Stomach (tissue), 9 donors: ENCODE results near the gene PLIN5. TPM values are rescaled to one million over a fixed set of nuclear protein-coding genes. Genes with fewer than 3 reads are reported as not detected.

Experiments used
- DNase-seq, 2 donors: peaks; one replicate each; pipeline versions ENCODE4 v3.0.0 to v3.0.0-alpha.2; 2013 to 2019
- H3K27ac ChIP-seq, 5 donors: fragments of 200-600 bp in 4 of 5; sonication (generic) in 4 of 5; one replicate each; pipeline ENCODE4 v1.5.1; 2013 to 2019; ENCODE audit warnings: mild to moderate bottlenecking in 1 of 5, moderate library complexity in 1 of 5
- H3K27me3 ChIP-seq, 3 donors: fragments of 200-600 bp; sonication (generic); one replicate each; pipeline ENCODE4 v1.5.1; 2017 to 2019; ENCODE audit warnings: mixed run types in 1 of 3
- H3K36me3 ChIP-seq, 4 donors: fragments of 200-600 bp; sonication (generic); 1 replicate in 3 of 4; 2 replicates in 1 of 4; pipeline ENCODE4 v1.5.1; 2016 to 2019
- H3K4me1 ChIP-seq, 4 donors: fragments of 200-600 bp; sonication (generic); one replicate each; pipeline ENCODE4 v1.5.1; 2016 to 2019
- H3K4me3 ChIP-seq, 4 donors: fragments of 200-600 bp; sonication (generic) in 3 of 4; one replicate each; pipeline ENCODE4 v1.5.1; 2016 to 2019; ENCODE audit warnings: mild to moderate bottlenecking in 1 of 4
- H3K9me3 ChIP-seq, 4 donors: fragments of 200-600 bp; sonication (generic); one replicate each; pipeline ENCODE4 v1.5.1; 2016 to 2019
- CTCF ChIP-seq, 7 experiments: fragments of 450-650 bp in 4 of 7; fragments of 200-600 bp in 3 of 7; sonication (generic) in 3 of 7; IDR thresholded peaks; one replicate each; pipeline ENCODE4 v1.5.1; 2016 to 2019; ENCODE audit warnings: antibody characterized with exemption in 7 of 7, control low read depth in 2 of 7, mild to moderate bottlenecking in 1 of 7
- EP300 ChIP-seq: sonication (generic); formaldehyde crosslinking; IDR thresholded peaks from one replicate; pipeline ENCODE4 v1.6.1; 2017; ENCODE audit warnings: antibody characterized with exemption
- POLR2A ChIP-seq, 4 donors: fragments of 450-650 bp; IDR thresholded peaks; one replicate each; pipeline ENCODE4 v1.6.1; 2016; ENCODE audit warnings: antibody characterized with exemption in 4 of 4, control low read depth in 2 of 4, mild to moderate bottlenecking in 1 of 4, moderate library complexity in 1 of 4
- POLR2AphosphoS5 ChIP-seq, 3 donors: sonication (generic); formaldehyde crosslinking; IDR thresholded peaks; one replicate each; pipeline ENCODE4 v1.6.1; 2016; ENCODE audit warnings: antibody characterized with exemption in 3 of 3
- WGBS, 5 donors: extraction: QIAGEN DNeasy Blood & Tissue Kit in 3 of 5; methylation state at CpG; one replicate each; pipeline versions ENCODE4 v1.1.5 to v1.1.7; 2013 to 2018; 5-methylcytosine and 5-hydroxymethylcytosine counted together
- intact Hi-C: fragments of 100-400 bp; cut with DNase I; formaldehyde crosslinking; loops from one replicate; pipeline ENCODE4 v1.15.1; 2023; ENCODE audit warnings: low total_unique reads
- polyA plus RNA-seq, 3 donors: library from polyadenylated mRNA; stranded (reverse); fragments of 200-250 nt; gene quantifications; one replicate each; pipeline ENCODE4 v1.2.3, GENCODE V29; 2013
- total RNA-seq, 5 donors: library from RNA; depleted of rRNA; stranded (reverse); fragments of >200 nt; gene quantifications; one replicate each; pipeline versions ENCODE4 v1.1.0 to v1.2.3, GENCODE V29; 2014 to 2016
- donor health status: healthy with polysubstance abuse.
- donor health status: Bipolar disorder and iron deficiency.
- donor health status: healthy.

The PLIN5 gene
- total and polyA plus RNA-seq, 8 donors = 1.4 to 114 (median 31.6) TPM

- 89 to 92% (median 91%) methylated on average over 19 of the region's 19 CpGs for WGBS, 5 donors
- intact Hi-C loops = no loop called here
- Histone ChIP-seq H3K27ac (no peak overlapping the region), H3K36me3 (peaks cover 2 to 92% (median 69%) of the 10 kb centered on the region in 4 donors), H3K9me3 (no peaks in the 10 kb centered on the region), H3K27me3 (no peaks in the 10 kb centered on the region), H3K4me3 (no peak overlapping the region), H3K4me1 (no peaks in the 10 kb centered on the region)
- TF ChIP-seq POLR2AphosphoS5 (IDR thresholded peaks at IDR 0.05) = no peak
- TF ChIP-seq CTCF (IDR thresholded peaks at IDR 0.05) = no peak
- TF ChIP-seq POLR2A (IDR thresholded peaks at IDR 0.05) = no peak
- no peak for TF ChIP-seq EP300
- DNase-seq = no peak
Measured at GRCh38 chr19:4483385-4483784, 51.6 kb downstream of the PLIN5 start.

GRCh38 chr19:4482721-4483364 is 52.2 kb downstream of the PLIN5 start:
- 87 to 94% (median 89%) methylated on average over 35 of the region's 35 CpGs for WGBS, 5 donors
- intact Hi-C loops = no loop called here
- Histone ChIP-seq H3K9me3 (no peaks in the 10 kb centered on the region), H3K4me3 (no peak overlapping the region), H3K4me1 (no peaks in the 10 kb centered on the region), H3K27me3 (no peaks in the 10 kb centered on the region), H3K27ac (no peak overlapping the region), H3K36me3 (peaks cover 0 to 92% (median 68%) of the 10 kb centered on the region in 4 donors)
- no peak for TF ChIP-seq CTCF (IDR thresholded peaks at IDR 0.05)
- no peak for DNase-seq

GRCh38 chr19:4477034-4477801 is 57.8 kb downstream of the PLIN5 start:
- no peak for TF ChIP-seq POLR2A (IDR thresholded peaks at IDR 0.05)
- no peak for TF ChIP-seq POLR2AphosphoS5 (IDR thresholded peaks at IDR 0.05)
- no peak for TF ChIP-seq CTCF (IDR thresholded peaks at IDR 0.05)
- TF ChIP-seq EP300 = no peak
- Histone ChIP-seq H3K27me3 (no peaks in the 10 kb centered on the region), H3K36me3 (peaks cover 15 to 72% (median 58%) of the 10 kb centered on the region in 4 donors), H3K9me3 (no peaks in the 10 kb centered on the region), H3K4me3 (no peak overlapping the region), H3K4me1 (peaks cover 24 to 29% (median 26%) of the 10 kb centered on the region in 4 donors), H3K27ac (no peak overlapping the region)
- intact Hi-C loops = no loop called here
- WGBS, 5 donors = 81 to 89% (median 88%) methylated on average over 15 to 16 of the region's 16 CpGs
- DNase-seq = no peak

GRCh38 chr19:4474514-4475022 is 60.5 kb downstream of the PLIN5 start:
- Histone ChIP-seq H3K27me3 (no peaks in the 10 kb centered on the region), H3K27ac (peak overlapping the region in 1 of 5 donors; percentile 14), H3K4me3 (peak overlapping the region; percentile 9 to 98 (median 50)), H3K4me1 (peaks cover 24 to 40% (median 31%) of the 10 kb centered on the region in 4 donors), H3K36me3 (peaks cover 15 to 48% (median 45%) of the 10 kb centered on the region in 4 donors), H3K9me3 (no peaks in the 10 kb centered on the region)
- TF ChIP-seq CTCF (IDR thresholded peaks at IDR 0.05) (no peak), EP300 (no peak), POLR2A (IDR thresholded peaks at IDR 0.05) (no peak), POLR2AphosphoS5 (IDR thresholded peaks at IDR 0.05) (no peak)
- WGBS, 5 donors = 28 to 34% (median 29%) methylated on average over 8 to 13 of the region's 13 CpGs
- intact Hi-C loops = no loop called here
- peak in 1 of 2 donors; percentile 84 for DNase-seq
